Epithelial cell of esophagus (primary cell): ENCODE measurements around the gene PRSS33.
A peak's percentile ranks its signal among the peaks of the same experiment; 100 is the strongest.

Source experiments
- DNase-seq: peaks from one replicate; pipeline ENCODE4 v3.0.0; 2010; ENCODE audit warnings: low read depth
- H3K4me3 ChIP-seq: 2 replicates; pipeline ENCODE4 v1.5.1; 2011; ENCODE audit warnings: mild to moderate bottlenecking, low read length, control low read depth
- TF ChIP-seq, protein P1 (sequence below): IDR thresholded peaks from 2 replicates; pipeline ENCODE4 v1.5.1; 2011; ENCODE audit warnings: low read depth, mild to moderate bottlenecking, low read length, control low read depth, inconsistent platforms; ENCODE audit not compliant: insufficient read depth; ENCODE audit errors: missing control alignments

The PRSS33 gene

DNA sequence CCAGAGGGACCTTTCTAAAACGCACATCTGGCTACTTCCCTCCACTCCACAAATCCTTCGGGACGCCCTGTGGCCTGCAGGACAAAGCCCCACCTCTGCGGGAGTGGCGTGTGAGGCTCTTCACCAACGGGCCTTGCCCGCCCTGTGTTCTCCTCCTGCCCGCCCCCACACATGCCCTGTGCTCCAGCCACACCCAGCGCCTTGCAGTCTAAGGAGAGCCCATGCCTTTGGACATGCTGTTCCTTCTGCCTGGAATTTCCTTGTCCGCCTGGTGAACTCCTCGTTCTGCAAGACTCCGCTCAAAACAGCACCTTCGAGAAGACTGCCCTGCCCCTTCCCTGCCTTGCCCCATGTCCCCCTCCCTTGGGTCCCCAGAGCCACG lies 17.7 kb downstream of the PRSS33 start:
- TF ChIP-seq, protein P1, sequence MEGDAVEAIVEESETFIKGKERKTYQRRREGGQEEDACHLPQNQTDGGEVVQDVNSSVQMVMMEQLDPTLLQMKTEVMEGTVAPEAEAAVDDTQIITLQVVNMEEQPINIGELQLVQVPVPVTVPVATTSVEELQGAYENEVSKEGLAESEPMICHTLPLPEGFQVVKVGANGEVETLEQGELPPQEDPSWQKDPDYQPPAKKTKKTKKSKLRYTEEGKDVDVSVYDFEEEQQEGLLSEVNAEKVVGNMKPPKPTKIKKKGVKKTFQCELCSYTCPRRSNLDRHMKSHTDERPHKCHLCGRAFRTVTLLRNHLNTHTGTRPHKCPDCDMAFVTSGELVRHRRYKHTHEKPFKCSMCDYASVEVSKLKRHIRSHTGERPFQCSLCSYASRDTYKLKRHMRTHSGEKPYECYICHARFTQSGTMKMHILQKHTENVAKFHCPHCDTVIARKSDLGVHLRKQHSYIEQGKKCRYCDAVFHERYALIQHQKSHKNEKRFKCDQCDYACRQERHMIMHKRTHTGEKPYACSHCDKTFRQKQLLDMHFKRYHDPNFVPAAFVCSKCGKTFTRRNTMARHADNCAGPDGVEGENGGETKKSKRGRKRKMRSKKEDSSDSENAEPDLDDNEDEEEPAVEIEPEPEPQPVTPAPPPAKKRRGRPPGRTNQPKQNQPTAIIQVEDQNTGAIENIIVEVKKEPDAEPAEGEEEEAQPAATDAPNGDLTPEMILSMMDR = no peak
- peak; percentile 82 for DNase-seq
- H3K4me3 ChIP-seq = no peak overlapping the region

DNA sequence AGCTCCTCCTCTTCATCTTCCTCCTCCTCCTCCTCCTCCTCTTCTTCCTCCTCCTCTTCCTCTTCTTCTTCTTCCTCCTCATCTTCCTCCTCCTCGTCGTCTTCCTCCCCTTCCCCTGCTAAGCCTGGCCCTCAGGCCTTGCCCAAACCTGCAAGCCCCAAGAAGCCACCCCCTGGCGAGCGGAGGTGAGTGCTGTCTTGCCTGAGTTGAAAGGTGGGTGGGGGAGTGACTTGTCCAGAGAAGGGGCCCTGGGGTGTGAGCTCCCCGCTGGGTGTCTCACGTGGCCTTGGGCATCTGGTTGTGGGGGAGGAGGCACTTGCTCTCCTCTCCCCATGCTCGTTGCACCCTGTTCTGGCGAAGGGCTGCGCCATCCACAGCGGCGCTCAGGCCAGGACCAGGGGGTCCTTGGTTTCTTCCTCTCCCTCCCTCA lies 18.2 kb downstream of the PRSS33 start:
- no peak overlapping the region for H3K4me3 ChIP-seq
- peak; percentile 24 for DNase-seq
- TF ChIP-seq, protein P1 = no peak

DNA sequence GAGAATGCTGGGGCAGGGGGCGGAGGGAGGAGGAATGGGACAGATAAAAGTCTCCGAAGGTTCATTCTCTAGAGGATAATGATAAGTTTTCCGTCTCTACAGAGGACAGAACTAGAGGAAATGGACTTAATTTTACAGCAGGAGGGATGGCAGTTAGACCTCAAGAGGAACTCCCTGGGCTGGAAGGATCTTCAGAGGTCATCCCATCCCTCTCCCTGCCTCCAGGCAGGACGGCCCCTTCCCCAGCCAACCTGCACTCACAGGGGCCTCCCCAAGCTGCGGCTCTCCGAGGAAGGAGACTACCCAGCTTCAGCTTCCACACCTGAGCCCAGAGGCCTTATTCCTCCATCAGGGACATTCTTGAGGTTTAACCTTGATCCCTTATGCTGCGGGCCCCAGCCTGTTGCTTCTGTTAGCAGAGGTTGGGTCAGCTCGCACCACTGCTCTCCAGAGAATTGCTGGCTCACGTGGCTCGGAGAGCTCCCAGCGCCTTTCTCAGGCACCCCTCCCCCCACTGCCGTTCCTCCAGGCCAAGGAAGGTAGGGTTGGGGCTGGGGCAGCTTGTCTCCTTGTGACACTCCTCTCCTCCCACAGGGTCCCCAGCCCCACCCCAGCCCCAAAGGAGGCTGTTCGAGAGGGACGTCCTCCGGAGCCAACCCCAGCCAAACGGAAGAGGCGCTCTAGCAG lies 18.8 kb downstream of the PRSS33 start:
- peak; percentile 75 for DNase-seq
- TF ChIP-seq, protein P1 = no peak
- no peak overlapping the region for H3K4me3 ChIP-seq

DNA sequence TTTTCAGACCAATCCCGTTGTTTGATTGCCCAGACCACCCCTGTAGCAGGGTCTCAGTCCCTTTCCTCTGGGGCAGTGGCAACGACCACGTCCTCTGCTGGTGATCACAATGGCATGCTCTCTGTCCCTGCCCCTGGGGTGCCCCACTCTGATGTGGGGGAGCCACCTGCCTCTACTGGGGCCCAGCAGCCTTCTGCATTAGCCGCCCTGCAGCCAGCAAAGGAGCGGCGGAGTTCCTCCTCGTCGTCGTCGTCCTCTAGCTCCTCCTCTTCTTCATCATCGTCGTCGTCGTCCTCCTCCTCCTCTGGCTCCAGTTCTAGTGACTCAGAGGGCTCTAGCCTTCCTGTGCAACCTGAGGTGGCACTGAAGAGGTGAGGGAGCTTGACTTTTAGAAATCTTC lies 19.5 kb downstream of the PRSS33 start:
- no peak overlapping the region for H3K4me3 ChIP-seq

DNA sequence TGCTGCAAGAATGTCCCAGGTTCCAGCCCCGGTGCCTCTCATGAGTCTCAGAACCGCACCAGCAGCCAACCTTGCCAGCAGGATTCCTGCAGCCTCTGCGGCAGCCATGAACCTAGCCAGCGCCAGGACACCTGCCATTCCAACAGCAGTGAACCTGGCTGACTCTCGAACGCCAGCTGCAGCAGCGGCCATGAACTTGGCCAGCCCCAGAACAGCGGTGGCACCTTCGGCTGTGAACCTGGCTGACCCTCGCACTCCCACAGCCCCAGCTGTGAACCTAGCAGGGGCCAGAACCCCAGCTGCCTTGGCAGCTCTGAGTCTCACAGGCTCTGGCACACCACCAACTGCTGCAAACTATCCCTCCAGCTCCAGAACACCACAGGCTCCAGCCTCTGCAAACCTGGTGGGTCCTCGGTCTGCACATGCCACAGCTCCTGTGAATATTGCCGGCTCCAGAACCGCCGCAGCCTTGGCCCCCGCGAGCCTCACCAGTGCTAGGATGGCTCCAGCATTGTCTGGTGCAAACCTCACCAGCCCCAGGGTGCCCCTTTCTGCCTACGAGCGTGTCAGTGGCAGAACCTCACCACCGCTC lies 20.1 kb downstream of the PRSS33 start:
- no peak for DNase-seq
- H3K4me3 ChIP-seq = no peak overlapping the region
- TF ChIP-seq, protein P1 = no peak

More for the DNA sequence above, 19.5 kb downstream of the PRSS33 start:
- DNase-seq = peak; percentile 62
- TF ChIP-seq, protein P1 = no peak

DNA sequence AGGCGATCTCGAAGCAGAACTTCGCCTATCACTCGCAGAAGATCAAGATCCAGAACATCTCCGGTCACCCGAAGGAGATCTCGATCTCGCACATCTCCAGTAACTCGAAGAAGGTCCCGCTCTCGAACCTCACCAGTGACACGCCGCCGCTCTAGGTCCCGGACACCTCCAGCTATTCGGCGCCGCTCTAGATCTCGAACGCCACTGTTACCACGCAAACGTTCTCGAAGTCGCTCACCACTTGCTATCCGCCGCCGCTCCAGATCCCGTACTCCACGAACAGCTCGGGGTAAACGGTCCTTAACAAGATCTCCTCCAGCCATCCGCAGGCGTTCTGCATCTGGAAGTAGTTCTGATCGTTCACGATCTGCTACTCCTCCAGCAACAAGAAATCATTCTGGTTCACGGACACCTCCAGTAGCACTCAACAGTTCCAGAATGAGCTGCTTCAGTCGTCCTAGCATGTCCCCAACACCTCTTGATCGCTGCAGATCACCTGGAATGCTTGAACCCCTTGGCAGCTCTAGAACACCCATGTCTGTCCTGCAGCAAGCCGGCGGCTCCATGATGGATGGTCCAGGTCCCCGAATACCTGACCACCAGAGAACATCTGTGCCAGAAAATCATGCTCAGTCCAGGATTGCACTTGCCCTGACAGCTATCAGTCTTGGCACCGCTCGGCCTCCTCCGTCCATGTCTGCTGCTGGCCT lies 20.8 kb downstream of the PRSS33 start:
- TF ChIP-seq, protein P1 = no peak
- H3K4me3 ChIP-seq = no peak overlapping the region
- no peak for DNase-seq
